Right lobe of liver (tissue), 6 donors: ENCODE results near the gene CD2AP. TPM values are rescaled to one million over a fixed set of nuclear protein-coding genes. Genes with fewer than 3 reads are reported as not detected.

Experiments
- ATAC-seq, 4 donors: fragments of 200-7000 bp; cut with Tn5 transposase; one replicate each; pipeline ENCODE4 v1.9.1; 2020; ENCODE audit warnings: mild to moderate bottlenecking in 4 of 4, moderate library complexity in 4 of 4
- DNase-seq, 3 donors: peaks; one replicate each; pipeline ENCODE4 v3.0.0-alpha.2; 2020
- H3K27ac ChIP-seq, 3 donors: fragments of 200-600 bp; one replicate each; pipeline ENCODE4 v1.8.0; 2022
- H3K27me3 ChIP-seq, 2 donors: fragments of 200-600 bp; one replicate each; pipeline ENCODE4 v1.8.0; 2022
- H3K36me3 ChIP-seq, 4 donors: fragments of 200-600 bp; sonication (generic) in 1 of 4; one replicate each; pipeline versions ENCODE4 v1.5.1 to v1.8.0; 2017 to 2022; ENCODE audit warnings: control low read depth in 1 of 4
- H3K4me1 ChIP-seq, 4 donors: fragments of 200-600 bp; sonication (generic) in 1 of 4; one replicate each; pipeline versions ENCODE4 v1.5.1 to v1.8.0; 2017 to 2022; ENCODE audit warnings: control low read depth in 1 of 4
- H3K4me3 ChIP-seq, 3 donors: fragments of 200-600 bp; one replicate each; pipeline ENCODE4 v1.8.0; 2022
- H3K9me3 ChIP-seq, 4 donors: fragments of 200-600 bp; sonication (generic) in 1 of 4; one replicate each; pipeline versions ENCODE4 v1.5.1 to v1.8.0; 2017 to 2022; ENCODE audit warnings: control low read depth in 1 of 4
- CTCF ChIP-seq, 4 donors: fragments of 200-600 bp in 3 of 4; fragments of 450-650 bp in 1 of 4; IDR thresholded peaks; one replicate each; pipeline versions ENCODE4 v1.5.1 to v1.8.0; 2016 to 2022; ENCODE audit warnings: antibody characterized with exemption in 4 of 4, mild to moderate bottlenecking in 2 of 4
- POLR2A ChIP-seq: fragments of 450-650 bp; IDR thresholded peaks from one replicate; pipeline ENCODE4 v1.6.1; 2017; ENCODE audit warnings: antibody characterized with exemption, mild to moderate bottlenecking
- WGBS: methylation state at CpG from one replicate; pipeline ENCODE4 v1.1.6; 2018; ENCODE audit warnings: low coverage, low lambda C conversion rate; ENCODE audit not compliant: insufficient coverage; ENCODE audit errors: missing lambda C conversion rate; 5-methylcytosine and 5-hydroxymethylcytosine counted together
- intact Hi-C, 2 donors: fragments of 100-400 bp; cut with DNase I; formaldehyde crosslinking; loops; one replicate each; pipeline versions ENCODE4 v1.11.2 to v1.14.1; 2022
- total RNA-seq, 6 experiments: library from RNA; depleted of rRNA in 2 of 6; stranded (reverse); fragments of >200 nt in 2 of 6; fragmentation: NEBNext Ultra II Directional in 3 of 6; extraction: Animal tissue kit (Norgen Biotek cat#: 25700) in 3 of 6; gene quantifications; one replicate each; pipeline versions ENCODE4 v1.1.0 to v1.2.4, GENCODE V29; 2016 to 2023
- donor health status: DM: no; HTN: yes; CAD: no.
- donor health status: DM: no; HTN: no; CAD: no.
- donor health status: DM: no; HTN: no; CAD: no.
- donor health status: DM: no; HTN: yes; CAD: no.
- donor health status: DM: no; HTN: yes; CAD: no.

CD2AP gene
- total RNA-seq, 6 experiments from 2014 or later: 12.0 to 24.8 (median 15.1) TPM

DNA sequence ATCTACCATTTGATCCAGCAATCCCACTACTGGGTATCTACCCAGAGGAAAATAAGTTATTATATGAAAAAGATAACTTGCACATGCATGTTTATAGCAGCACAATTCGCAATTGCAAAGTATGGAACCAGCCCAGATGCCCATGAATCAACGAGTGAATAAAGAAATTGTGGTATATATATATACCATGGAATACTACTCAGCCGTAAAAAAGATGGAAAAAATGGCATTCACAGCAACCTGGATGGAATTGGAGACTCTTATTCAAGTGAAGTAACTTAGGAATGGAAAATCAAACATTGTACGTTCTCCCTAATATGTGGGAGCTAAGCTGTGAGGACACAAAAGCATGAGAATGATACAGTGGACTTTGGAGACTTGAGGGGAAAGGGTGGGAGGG is 120.8 kb downstream of the CD2AP start:
- intact Hi-C loops: no loop called here
- Histone ChIP-seq H3K4me1 (no peaks in the 10 kb centered on the region), H3K4me3 (no peak overlapping the region), H3K9me3 (no peaks in the 10 kb centered on the region), H3K27ac (no peak overlapping the region), H3K36me3 (peaks cover 3 to 15% (median 6%) of the 10 kb centered on the region in 4 donors), H3K27me3 (no peaks in the 10 kb centered on the region)
- WGBS: 84% methylated on average over 4 of the region's 4 CpGs
- ATAC-seq (no peak), DNase-seq (no peak)
- TF ChIP-seq POLR2A (no peak), CTCF (IDR thresholded peaks at IDR 0.05) (no peak)

- Histone ChIP-seq H3K36me3 (peaks cover 3 to 15% (median 6%) of the 10 kb centered on the region in 4 donors), H3K27ac (no peak overlapping the region), H3K27me3 (no peaks in the 10 kb centered on the region), H3K4me1 (peaks cover 0 to 3% (median 0%) of the 10 kb centered on the region in 4 donors), H3K9me3 (no peaks in the 10 kb centered on the region), H3K4me3 (no peak overlapping the region)
- TF ChIP-seq POLR2A: no peak
- no peak for DNase-seq
- no peak for ATAC-seq
- intact Hi-C loops: no loop called here
- WGBS: 67% methylated on average over 1 of the region's 1 CpG
Measured at GRCh38 chr6:47599512-47599911, 121.9 kb downstream of the CD2AP start.

GRCh38 chr6:47603227-47603626 is 125.6 kb downstream of the CD2AP start:
- H3K36me3 ChIP-seq: peaks cover 0 to 8% (median 2%) of the 10 kb centered on the region in 4 donors
- H3K27me3 ChIP-seq: no peaks in the 10 kb centered on the region
- H3K27ac ChIP-seq: no peak overlapping the region
- H3K4me1 ChIP-seq: peaks cover 0 to 3% (median 0%) of the 10 kb centered on the region in 4 donors
- DNase-seq (no peak), ATAC-seq (no peak)
- intact Hi-C loops: no loop called here
- WGBS: 100% methylated on average over 1 of the region's 1 CpG
- no peak overlapping the region for H3K4me3 ChIP-seq
- no peak for TF ChIP-seq CTCF (IDR thresholded peaks at IDR 0.05)
- no peak for TF ChIP-seq POLR2A
- no peaks in the 10 kb centered on the region for H3K9me3 ChIP-seq

- WGBS: 45% methylated on average over 4 of the region's 4 CpGs
- intact Hi-C loops: no loop called here
- Histone ChIP-seq H3K27ac (no peak overlapping the region), H3K4me1 (peaks cover 0 to 3% (median 0%) of the 10 kb centered on the region in 4 donors), H3K36me3 (peaks cover 0 to 10% (median 3%) of the 10 kb centered on the region in 4 donors), H3K9me3 (no peaks in the 10 kb centered on the region), H3K27me3 (no peaks in the 10 kb centered on the region), H3K4me3 (no peak overlapping the region)
- ATAC-seq (no peak), DNase-seq (no peak)
- TF ChIP-seq CTCF (IDR thresholded peaks at IDR 0.05) (no peak), POLR2A (no peak)
Measured at GRCh38 chr6:47603995-47604394, 126.4 kb downstream of the CD2AP start.

DNA sequence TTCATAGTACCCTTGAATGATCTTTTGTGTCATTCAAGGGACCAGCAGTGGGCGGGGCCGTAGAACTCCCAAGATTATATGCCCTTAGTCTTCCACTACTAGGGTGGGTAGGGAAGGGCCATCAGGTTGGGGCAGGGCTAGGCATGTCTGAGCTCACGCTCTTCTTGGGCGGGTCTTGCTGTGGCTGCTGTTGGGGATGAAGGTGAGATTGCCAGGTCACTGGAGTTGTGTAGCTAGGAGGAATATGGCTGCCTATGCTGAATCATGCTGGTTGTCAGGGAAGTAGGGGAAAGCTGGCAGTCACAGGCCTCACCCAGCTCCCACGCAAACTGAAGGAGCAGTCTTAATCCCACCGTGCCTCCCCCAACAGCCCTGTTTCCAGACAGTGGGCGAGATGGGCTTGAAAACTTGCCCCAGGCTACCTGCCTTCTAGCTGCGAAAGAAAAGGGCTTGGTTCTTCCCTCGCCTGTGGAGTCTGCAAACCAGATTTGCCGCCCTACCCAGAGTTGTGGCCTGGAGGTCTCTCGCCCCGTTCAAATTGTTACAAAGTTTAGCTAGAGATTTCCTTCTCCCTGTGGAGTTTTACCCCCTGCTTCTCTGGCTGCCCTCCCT is 144.4 kb downstream of the CD2AP start:
- Histone ChIP-seq H3K36me3 (no peaks in the 10 kb centered on the region), H3K4me3 (no peak overlapping the region), H3K4me1 (no peaks in the 10 kb centered on the region), H3K27me3 (no peaks in the 10 kb centered on the region), H3K9me3 (no peaks in the 10 kb centered on the region), H3K27ac (no peak overlapping the region)
- intact Hi-C loops: no loop called here
- DNase-seq (no peak), ATAC-seq (no peak)
- WGBS: 91% methylated on average over 7 of the region's 12 CpGs
- TF ChIP-seq CTCF (IDR thresholded peaks at IDR 0.05): no peak
